GM18499 (cell line): ENCODE measurements around the gene DDTL.
"Not testable (repeated sequence)": the region's sequence is repeated elsewhere in the genome, so short reads cannot be mapped to it uniquely, and the experiment has no call there.

ENCODE experiments used
- ATAC-seq: cut with Tn5 transposase; IDR thresholded peaks from one replicate; pipeline ENCODE4 v1.9.1; 2021; ENCODE audit warnings: moderate number of reproducible peaks; ENCODE audit not compliant: insufficient read depth, unreplicated experiment

Gene DDTL

DNA sequence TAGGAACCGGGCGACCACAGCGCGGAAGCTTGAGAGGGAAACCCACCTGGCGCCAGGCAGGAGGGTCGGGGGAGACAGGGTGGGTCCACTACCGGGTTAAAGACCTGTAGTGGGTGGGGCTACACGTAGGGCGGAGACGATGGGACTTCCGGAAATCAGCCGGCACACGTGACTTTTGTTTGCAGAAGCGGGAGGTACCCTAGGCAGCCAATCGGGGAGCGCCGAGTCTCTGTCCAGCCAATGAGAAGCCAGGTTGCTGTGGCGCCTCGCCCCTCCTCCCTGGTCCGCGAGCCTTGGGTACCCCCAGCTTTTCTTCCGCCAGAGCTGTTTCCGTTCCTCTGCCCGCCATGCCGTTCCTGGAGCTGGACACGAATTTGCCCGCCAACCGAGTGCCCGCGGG is at the start of gene DDTL:
Gene DDTL (plus strand): TSS at position 321 of the 400 bp plus-strand sequence. CDS start 27 bp downstream, at position 348.
- peak; percentile 77 for ATAC-seq

DNA sequence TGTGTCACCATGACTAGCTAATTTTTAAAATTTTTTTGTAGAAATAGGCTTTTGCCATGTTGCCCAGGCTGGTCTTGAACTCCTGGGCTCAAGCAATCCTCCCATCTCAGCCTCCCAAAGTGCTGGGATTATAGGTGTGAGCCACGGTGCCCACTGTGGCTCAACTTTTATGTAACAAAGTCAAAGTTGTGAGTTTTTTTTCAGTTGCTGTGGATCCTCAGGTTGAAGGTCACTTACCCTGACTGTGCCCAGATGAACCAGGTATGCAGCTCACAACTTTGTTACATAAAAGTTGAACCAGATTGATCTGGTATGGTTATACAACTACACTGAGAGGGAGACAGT is 46.4 kb upstream of the DDTL start:
- not testable (repeated sequence) for ATAC-seq

DNA sequence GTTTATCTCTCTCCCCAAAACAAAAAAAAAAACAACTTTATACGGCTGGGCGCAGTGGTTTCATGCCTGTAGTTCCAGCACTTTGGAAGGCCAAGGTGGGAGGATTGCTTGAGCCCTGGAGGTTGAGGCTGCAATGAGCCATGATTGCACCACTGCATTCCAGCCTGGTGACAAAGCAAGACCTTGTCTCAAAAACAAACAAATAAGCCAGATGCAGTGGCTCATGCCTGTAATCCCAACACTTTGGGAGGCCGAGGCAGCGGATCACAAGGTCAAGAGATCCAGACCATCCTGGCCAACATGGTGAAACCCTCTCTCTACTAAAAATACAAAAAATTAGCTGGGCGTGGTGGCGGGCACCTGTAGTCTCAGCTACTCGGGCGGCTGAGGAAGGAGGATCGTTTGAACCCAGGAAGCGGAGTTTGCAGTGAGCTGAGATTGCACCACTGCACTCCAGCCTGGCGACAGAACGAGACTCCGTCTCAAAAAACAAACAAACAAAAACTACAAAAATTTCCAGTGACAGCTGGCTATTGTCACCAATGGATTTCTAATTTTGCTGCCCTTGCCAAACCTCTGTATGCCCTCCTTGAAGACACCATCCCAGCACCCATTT is 45.0 kb upstream of the DDTL start:
- ATAC-seq: not testable (repeated sequence)

DNA sequence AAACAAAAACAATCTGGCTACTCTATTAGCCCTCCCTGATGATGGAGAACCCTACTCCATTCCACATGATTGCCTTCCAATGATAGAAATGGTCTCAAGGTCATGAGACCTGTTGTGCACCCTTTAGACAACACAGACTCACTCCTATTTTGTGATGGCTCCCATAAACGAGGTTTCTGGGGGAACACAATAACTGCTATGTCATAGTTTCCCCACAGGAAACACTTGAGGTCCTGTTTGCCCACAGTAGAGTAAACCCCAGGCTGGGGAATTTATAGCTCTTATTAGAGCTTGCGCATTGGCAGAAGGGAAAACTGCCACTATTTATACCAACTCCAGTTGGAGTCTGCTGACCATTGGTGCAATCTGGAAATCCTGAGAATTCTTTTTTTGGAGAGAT is 43.8 kb upstream of the DDTL start:
- ATAC-seq: no peak

DNA sequence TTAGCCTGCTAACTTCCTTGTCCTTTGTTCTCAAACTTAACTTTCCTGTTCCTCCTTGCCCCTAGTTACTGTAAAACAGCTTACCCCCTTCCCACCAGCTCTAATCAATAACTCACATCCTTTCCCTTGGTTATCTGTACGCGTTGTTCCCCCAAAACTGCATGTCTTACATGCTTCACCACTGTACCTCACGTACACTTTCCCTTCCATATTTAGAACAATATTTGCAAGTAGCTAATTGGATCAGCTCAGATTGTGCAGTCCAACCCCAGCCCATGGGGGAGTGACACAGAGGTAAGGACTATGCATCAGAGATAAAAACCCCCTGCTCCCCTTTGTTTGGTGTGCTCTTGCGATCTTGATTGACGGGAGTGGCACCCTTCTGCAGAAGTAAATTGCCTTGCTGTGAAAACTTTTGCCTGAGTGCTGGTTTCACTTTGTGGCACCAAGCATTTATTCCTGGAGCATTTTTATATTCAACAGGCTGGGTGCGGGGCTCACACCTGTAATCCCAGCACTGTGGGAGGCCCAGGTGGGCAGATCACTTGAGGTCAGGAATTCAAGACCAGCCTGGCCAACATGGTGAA is 41.6 kb upstream of the DDTL start:
- no peak for ATAC-seq

DNA sequence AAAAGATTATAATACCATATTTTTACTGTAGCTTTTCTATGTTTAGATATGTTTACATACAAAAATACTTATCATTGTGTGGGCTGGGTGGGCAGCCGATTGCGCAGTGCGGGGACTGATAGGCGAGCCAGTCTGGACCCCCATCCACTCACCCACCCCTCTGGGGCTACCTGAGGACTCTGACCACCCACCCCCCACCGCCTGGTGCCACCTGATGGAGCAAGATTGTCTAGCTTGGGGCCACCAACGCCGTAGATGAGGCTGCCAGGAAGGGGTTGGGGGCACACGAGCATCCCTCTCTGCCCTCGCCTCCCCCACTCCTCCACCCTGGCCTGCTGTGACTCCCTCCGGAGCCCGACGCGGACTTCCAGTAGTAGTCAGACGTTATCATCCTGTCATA is 40.1 kb upstream of the DDTL start:
- ATAC-seq: no peak

DNA sequence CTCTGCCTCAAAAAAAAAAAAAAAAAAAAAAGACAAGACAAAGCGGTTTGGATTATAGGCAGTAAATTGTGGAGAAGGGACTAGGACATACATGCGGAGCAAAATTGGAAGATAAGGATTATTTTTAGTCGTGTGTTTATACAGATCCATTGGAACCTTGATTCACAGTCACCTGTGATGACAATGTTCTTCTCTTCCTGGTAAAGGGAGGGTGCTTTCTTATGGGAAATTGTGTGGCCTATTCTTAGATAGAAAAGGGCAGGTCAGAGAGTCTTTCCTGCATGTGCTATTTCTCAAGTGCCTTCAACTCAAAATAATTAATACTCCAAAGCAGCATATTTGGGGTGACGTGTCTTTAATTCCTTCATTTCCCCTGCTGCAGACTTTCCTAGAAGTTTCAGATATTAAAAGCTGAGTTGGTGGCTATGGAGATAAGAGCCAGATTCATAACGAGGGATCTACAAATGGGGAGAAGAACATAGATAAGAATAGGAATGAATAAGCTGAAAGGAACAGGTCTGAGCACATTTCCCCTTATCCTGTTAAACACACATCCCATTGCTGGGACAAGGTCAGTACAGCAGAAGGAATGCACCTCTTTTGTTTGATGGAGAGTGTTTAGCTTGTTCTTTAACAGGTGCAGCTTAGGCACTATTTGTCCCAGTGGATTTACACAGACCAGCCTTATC is 28.2 kb upstream of the DDTL start:
- ATAC-seq: no peak

DNA sequence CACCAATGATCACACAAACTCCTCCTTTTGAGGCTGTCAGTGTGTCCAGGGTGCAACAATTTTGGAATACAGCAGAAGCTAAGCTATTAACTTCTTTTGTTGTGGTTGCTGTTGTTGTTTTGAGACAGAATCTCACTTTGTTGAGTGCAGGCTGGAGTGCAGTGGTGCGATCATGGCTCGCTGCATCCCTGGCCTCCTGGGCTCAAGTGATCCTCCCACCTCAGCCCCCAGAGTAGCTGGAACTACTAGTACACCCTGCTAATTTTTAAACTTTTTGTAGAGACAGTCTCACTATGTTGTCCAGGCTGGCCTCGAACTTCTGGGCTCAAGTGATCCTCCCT is 27.7 kb upstream of the DDTL start:
- ATAC-seq: no peak

DNA sequence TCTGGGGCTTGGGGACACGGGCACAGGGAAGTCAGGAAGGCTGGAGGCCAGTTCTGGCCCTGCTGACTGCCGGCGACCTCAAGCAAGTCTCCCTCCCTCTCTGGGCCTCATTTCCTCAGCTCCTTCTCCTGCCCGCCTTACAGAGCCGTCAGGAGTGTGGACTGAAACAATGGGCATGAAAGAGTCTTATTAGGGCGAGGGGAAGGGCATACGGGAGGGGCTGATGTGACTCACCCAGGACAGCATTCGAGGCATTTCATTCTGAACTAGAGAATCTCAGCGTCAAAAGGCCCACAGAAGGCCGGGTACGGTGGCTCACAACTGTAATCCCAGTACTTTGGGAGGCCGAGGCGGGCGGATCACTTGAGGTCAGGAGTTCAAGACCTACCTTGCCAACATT is 26.5 kb upstream of the DDTL start:
- not testable (repeated sequence) for ATAC-seq

DNA sequence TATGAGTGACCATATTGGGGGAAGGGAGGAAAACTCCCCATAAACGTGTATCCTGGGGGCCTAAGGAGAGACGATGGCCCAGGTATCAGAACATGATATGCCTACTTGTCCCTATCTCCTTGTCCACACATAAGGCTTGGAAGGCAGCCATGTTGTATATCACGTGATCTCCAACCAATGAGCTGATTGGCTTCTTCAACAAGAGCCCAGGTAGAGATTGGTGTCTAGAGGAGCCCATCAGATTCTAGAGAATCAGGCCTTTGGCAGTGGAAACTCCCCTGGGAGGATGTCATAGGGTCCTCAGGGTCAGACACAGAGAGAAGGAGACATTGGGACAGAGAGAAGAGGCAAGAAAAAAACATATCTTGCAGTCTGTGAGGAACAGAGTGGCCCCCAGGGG is 19.3 kb upstream of the DDTL start:
- ATAC-seq: not testable (repeated sequence)

DNA sequence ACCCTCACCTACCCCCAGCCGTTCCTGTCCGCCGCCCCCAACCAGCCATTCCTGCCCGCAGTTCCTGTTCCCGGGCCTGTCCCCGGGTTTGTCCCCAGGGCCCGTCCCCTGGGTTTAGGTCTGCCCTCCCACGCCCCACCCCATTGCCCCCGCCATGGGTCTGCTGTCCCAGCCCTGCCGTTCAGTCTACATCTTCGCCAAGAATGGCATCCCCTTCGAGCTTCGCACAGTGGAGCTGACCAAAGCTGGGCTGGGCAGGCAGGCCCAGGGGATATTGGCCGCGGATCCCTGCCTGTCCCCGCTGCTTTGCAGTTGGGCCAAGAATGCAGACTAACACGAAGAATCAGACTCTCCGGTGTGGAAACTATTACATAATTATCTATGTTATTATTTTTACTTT is 16.9 kb upstream of the DDTL start:
- not testable (repeated sequence) for ATAC-seq

DNA sequence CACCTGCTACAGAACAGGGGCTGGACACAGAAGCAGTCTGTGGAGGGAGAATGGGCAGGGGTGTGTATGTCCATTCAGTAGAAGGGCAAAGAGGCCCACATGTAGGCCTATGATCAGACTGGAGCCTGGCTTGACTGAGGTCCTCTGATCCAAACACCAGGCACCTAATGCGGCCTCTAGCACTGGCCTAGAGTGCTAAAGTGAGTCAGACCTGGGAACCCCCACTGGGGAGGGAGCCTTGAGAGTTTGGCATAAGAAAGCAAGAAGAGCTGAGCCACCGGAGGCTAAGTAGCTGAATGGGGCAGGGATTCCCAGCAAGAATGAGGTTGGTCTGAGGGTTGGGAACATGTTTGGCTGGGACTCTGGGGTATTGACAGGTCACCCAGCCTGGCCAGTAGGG is 15.3 kb upstream of the DDTL start:
- not testable (repeated sequence) for ATAC-seq

DNA sequence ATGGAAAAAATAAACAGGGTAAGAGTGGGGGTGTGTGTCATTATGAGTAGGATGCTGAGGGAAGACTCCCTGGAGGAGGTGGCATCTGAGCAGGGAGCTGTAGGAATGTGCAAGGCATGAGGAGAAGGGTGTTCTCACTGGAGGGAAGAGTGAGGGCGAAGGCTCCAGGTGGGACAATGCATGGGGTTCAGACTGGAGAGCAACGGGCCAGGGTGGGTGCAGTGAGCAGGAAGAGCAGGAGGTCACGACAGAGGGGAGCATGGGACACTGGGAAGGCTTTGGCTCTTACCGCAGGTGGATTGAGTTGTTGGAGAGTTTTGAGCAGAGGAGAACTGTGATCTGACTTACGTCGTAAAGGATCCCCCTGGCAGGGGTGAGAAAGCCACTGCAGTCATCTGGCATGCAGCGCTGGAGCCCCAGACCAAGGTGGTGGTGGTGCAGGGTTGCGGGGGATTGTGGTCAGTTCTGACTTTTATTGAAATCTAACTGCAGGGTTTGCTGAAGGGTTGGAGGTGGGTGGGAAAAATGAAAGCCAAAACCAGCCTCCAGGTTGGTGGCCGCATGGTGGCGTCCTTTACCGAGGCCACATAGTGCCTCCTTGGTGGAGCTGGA is 13.8 kb upstream of the DDTL start:
- ATAC-seq: not testable (repeated sequence)

DNA sequence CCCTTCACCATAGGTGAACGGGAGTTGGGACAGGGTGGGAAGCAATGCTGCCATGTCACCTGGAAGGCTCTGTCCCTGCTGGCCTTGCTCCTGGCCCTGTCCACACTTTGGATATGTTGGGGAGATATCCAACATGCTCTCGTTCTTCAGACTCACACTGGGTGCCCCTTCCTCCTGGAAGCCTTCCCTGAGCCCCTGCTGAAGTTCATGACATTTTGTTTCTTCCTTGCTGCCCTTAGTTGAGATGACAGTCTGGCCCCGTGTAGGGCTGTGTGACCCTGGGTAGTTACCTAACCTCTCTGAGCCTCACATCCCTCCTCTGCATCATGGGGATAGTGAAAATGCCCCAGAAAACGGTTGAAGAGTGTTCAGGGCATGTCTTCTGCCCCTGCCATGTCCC is 13.2 kb upstream of the DDTL start:
- ATAC-seq: not testable (repeated sequence)

DNA sequence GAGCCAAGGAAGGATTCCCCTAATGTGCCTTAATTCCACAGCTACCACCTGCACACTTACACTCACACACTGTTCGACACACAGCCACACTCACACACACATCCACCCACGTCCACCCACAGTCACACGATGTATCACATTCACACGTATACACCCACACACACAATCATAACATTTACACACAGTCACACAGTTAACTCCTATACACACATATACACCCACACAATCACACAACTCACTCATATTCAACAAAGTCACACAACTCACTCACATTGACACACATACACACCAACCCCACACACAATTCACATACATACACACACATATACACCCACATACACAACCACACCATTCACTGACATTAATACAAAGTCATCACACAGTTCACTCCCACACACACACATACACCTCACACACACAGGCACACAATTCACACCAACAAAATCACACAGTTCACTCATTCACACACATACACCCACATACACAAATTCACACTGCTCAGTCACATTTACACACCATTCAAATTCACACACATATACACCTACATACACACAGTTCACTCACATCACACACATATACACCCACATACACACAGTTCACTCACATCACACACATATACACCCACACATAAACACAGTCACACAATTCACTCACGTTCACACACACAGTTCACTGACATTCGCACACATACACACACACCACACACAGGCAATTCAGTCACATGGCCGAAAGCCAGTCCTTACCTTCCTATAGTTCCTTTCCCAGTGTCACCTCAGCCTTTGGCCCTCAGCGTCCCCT is 12.3 kb upstream of the DDTL start:
- not testable (repeated sequence) for ATAC-seq

DNA sequence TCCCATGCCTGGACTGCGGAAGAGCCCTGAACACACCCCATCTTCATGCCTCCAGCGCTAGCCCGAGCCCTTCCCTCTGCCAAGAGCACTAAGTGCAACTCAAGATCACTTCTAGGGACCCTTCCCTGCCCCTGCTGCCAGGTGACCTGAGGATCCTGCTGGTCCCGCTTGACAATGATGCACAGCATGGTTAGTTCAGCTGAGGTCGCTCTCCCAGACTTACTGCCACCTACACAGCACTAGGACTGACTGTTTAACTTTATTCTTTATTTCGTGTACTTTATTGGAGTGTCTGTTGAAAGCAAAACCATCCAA is 11.7 kb upstream of the DDTL start:
- not testable (repeated sequence) for ATAC-seq

DNA sequence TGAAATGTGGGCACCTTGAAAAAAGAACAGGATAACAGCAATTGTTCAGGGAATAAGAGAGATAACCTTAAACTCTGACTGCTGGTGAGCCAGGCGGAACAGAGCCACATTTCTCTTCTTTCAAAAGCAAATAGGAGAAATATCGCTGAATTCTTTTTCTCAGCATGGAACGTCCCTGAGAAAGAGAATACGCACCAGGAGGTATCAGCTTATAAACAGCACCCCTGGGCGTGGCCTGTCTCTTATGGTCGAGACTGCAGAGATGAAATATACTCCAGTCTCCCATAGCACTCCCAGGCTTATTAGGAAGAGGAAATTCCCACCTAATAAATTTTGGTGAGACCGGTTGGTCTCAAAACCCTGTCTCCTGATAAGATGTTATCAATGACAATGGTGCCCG is 10.8 kb upstream of the DDTL start:
- not testable (repeated sequence) for ATAC-seq

DNA sequence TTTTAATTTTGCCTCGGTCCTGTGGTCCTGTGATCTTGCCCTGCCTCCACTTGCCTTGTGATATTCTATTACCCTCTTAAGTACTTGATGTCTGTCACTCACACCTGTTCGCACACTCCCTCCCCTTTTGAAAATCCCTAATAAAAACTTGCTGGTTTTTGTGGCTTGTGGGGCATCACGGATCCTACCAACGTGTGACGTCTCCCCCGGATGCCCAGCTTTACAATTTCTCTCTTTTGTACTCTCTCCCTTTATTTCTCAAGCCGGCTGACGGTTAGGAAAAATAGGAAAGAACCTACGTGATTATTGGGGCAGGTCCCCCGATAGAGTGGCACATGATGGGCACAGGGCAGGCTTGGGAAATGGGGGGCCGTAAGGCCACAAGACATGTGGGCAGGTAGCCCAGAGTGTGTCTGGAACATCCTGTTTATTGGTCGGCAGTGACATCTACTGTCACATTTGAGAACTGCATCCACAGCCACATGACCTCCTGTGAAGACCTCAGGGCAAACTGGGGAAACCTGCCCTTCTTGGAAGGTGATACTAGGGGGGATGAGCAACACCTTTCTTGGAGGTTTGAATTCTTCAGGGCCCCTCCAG is 10.3 kb upstream of the DDTL start:
- not testable (repeated sequence) for ATAC-seq

DNA sequence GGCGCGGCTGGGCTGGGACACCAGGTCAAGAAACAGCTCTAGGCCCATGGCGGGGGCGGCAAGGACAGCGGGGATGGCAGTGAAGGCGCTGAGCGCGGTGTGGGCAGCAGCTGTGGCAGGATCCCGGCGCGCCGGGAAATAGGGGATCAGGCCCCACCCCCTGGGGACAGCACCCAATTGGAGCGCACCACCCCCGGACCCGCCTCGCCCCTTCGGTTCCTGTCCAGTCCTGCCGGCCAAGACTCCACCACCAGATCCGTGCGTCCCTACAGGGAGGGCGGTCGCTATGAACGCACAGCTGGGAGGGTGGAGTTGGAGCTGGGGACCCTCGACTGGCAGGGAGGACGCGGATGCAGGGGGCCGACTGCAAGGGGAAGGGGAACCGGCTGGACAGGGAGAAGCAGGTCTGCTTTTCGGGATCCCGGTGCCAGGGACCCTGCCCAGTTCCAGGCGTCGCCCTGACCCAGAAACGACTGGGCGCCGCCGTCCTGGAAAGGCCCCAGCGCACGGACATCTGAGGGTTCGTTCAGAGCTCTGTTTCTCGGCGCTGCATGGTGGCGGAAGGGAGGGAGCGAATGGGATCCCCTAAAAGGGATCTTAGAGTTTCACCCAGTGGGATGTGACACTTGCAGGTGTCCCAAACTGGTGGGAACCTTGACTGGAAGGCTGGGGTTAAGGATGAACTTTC is 5.5 kb upstream of the DDTL start, which contains the start of gene GSTT2B:
Gene GSTT2B (minus strand): TSS at position 112 of the 688 bp plus-strand sequence. CDS start 64 bp downstream, at position 48.
- not testable (repeated sequence) for ATAC-seq

DNA sequence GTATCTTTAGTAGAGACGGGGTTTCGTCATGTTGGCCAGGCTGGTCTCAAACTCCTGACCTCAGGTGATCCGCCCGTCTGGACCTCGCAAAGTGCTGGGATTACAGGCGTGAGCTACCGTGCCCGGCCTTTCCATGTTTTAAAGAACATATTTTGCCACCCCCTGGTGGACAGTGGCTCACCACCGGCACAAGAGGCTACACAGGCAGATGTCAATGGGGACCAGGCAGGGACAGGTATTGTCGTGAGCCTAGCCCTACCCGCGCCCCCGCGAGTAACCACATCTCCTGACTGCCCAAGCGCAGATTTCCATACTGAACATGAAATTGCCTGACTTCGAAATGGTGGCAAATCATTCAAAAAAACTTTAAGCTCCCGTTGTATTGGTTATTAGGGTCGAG is 594 bp upstream of the DDTL start:
- not testable (repeated sequence) for ATAC-seq
